ENCODE data around the gene MLLT10. TPM values are rescaled to one million over a fixed set of nuclear protein-coding genes. Genes with fewer than 3 reads are reported as not detected.

Gene MLLT10
- total and polyA plus RNA-seq, 2 of the 8 experiments (the other 6 are each of a cell fraction or from before 2014, with no cell fraction given): 53.1 to 62.1 TPM

DNA sequence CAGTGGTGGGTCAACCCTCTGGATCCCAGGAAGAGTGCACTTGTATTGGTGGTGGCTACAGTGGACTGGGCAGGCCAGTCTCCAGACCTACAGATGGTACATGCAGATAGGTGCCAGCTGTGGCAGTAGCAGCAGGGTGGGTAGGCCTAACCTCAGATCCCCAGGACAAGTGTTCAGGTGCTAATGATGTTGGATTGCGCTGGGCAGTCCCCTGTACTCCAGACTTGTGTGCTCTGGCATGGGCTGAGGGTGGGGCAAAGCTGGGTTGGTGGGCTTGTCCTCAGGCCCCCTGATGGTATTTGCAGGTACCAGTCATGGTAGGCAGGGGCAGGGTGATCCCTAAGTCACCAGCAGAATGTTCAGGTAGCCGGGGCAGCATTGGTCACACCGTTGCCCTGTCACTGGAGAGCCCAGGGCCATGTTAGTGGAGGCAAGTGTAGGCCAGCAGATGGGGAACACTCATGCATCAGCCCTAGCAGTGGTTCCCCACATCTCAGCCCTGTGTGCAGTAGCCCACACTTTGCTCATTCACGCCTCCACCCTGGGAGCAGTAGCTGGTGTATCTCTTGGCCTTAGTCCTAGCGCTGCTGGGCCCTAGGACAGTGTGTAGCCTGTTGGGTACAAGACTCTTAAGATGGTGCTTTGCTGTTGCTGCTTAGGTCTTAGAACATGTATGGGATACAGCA lies 171.3 kb downstream of the MLLT10 start:
- peaks cover 10% of the 10 kb centered on the region for H3K79me1 ChIP-seq (ENCODE audit: low read depth, low read length)
- FAIRE-seq: no peak
- peaks cover 0 to 13% of the 10 kb centered on the region in 2 experiments for H4K20me1 ChIP-seq (replicated peaks in 1 of 2; ENCODE audit: control insufficient read depth in 1 of 2, insufficient read depth in 2 of 2, low read length in 2 of 2)
- TF ChIP-seq POLR2AphosphoS5 (IDR thresholded peaks at IDR 0.05; ENCODE audit: low read depth, low read length) (no peak; the same call in 1 of the 2 replicates), JUN (IDR thresholded peaks at IDR 0.05; ENCODE audit: low read depth, low read length) (no peak), KDM1A (IDR thresholded peaks at IDR 0.05; ENCODE audit: borderline replicate concordance, low read length) (no peak), RXRA (IDR thresholded peaks at IDR 0.05; ENCODE audit: insufficient read depth, low read depth, low read length) (no peak), KDM4A (IDR thresholded peaks at IDR 0.05; ENCODE audit: low read depth, low read length, severe bottlenecking) (no peak), MAFK (IDR thresholded peaks at IDR 0.05; ENCODE audit: low read depth, low read length) (no peak), JUND (IDR thresholded peaks at IDR 0.05; ENCODE audit: low read length) (no peak), SIX5 (IDR thresholded peaks at IDR 0.05; ENCODE audit: low read depth, low read length) (no peak), CEBPB (IDR thresholded peaks at IDR 0.05; ENCODE audit: low read depth, low read length) (no peak)
- TF ChIP-seq, protein P1, sequence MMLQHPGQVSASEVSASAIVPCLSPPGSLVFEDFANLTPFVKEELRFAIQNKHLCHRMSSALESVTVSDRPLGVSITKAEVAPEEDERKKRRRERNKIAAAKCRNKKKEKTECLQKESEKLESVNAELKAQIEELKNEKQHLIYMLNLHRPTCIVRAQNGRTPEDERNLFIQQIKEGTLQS (IDR thresholded peaks at IDR 0.05; ENCODE audit: insufficient read depth, low read depth, low read length): no peak
- no peaks in the 10 kb centered on the region for H3K9me3 ChIP-seq (ENCODE audit: insufficient read depth in 2 of 2, low read depth in 1 of 2, low read length in 1 of 2)
- no peak overlapping the region for H3K4ac ChIP-seq (replicated peaks; ENCODE audit: insufficient read length, low read depth, low read length)
- H2AK5ac ChIP-seq (ENCODE audit: low read depth, low read length): no peak overlapping the region
- H3K79me2 ChIP-seq (ENCODE audit: control insufficient read depth in 1 of 2, insufficient read depth in 2 of 2, low read length in 2 of 2): peaks cover 0 to 61% of the 10 kb centered on the region in 2 experiments; a peak in 3 of 4 replicates
- no peak overlapping the region for H3K9ac ChIP-seq (replicated peaks in 1 of 4; ENCODE audit: extremely low read depth in 1 of 4, low read depth in 3 of 4, low read length in 3 of 4)
- H3K4me2 ChIP-seq (ENCODE audit: insufficient read depth in 1 of 2, low read depth in 2 of 2, low read length in 2 of 2): no peak overlapping the region
- CTCF ChIA-PET (ENCODE audit: partially characterized antibody): no interaction called here
- no peak overlapping the region for H2BK20ac ChIP-seq (ENCODE audit: low read length)
- POLR2A ChIA-PET (ENCODE audit: partially characterized antibody): interaction anchor here (1.2 kb wide), 1 partner anchor 178 kb away, joined by 3 read pairs; no protein-coding TSS in a partner anchor
- no peak overlapping the region for H2BK5ac ChIP-seq (ENCODE audit: low read depth, low read length)
- H3K18ac ChIP-seq (ENCODE audit: extremely low read depth, low read length): no peak overlapping the region
- no peak overlapping the region for H3K23ac ChIP-seq (ENCODE audit: insufficient read length)
- no peak overlapping the region for H3K14ac ChIP-seq (ENCODE audit: insufficient read length)
- H3K56ac ChIP-seq (replicated peaks; ENCODE audit: insufficient read length, low read depth, low read length): no peak overlapping the region
- no peaks in the 10 kb centered on the region for H3K27me3 ChIP-seq (replicated peaks in 1 of 4; ENCODE audit: control insufficient read depth in 3 of 4, extremely low read depth in 1 of 4, insufficient read depth in 3 of 4, low read length in 3 of 4)
- H2BK12ac ChIP-seq (ENCODE audit: low read depth, low read length): no peak overlapping the region
- WGBS, 2 experiments (ENCODE audit: extremely low coverage in 1 of 2, insufficient coverage in 1 of 2, insufficient read length in 1 of 2, insufficient replicate concordance in 2 of 2, low coverage in 1 of 2, low lambda C conversion rate in 2 of 2, missing lambda C conversion rate in 1 of 2): 91% methylated on average over 5 of the region's 5 CpGs; no CpG with 5 or more reads in 1 of the 2 experiments
- H3K4me1 ChIP-seq (replicated peaks in 1 of 4; ENCODE audit: control insufficient read depth in 3 of 4, insufficient read depth in 4 of 4, low read length in 3 of 4): 0 out of 7 replicates have a peak, but pooled peaks cover 0 to 3% (median 0%) of the 10 kb centered on the region in 4 experiments
- H4K8ac ChIP-seq (ENCODE audit: extremely low read depth, insufficient read depth, low read length): 0 out of 2 replicates have a peak overlapping the region, but pooled peaks have one; percentile 14
- no peak overlapping the region for H2BK15ac ChIP-seq (ENCODE audit: low read length)
- H4K91ac ChIP-seq (replicated peaks; ENCODE audit: insufficient read length, low read length): no peak overlapping the region
- H3K36me3 ChIP-seq (ENCODE audit: control insufficient read depth in 2 of 4, insufficient read depth in 4 of 4, low read length in 3 of 4): peaks cover 0 to 3% (median under 1%) of the 10 kb centered on the region in 4 experiments; a peak in 2 of 8 replicates
- no peak for DNase-seq (ENCODE audit: low read depth in 1 of 2, low spot score in 2 of 2)
- no peak overlapping the region for H3K4me3 ChIP-seq (ENCODE audit: extremely low read depth in 1 of 4, insufficient read depth in 2 of 4, low read depth in 3 of 4, low read length in 4 of 4)
- H2AFZ ChIP-seq (ENCODE audit: low read length): no peak overlapping the region
- H4K5ac ChIP-seq (ENCODE audit: insufficient read length, low read depth, low read length): no peak overlapping the region
- no peaks in the 10 kb centered on the region; the same call in 1 of the 2 replicates for H3K23me2 ChIP-seq (ENCODE audit: low read depth, low read length)
- no peak overlapping the region for H3K27ac ChIP-seq (ENCODE audit: low read depth, low read length)
- H2BK120ac ChIP-seq (replicated peaks; ENCODE audit: low read depth, low read length): no peak overlapping the region
